ENCODE measurements around the gene CHD5.
A peak's percentile ranks its signal among the peaks of the same experiment; 100 is the strongest.

The CHD5 gene

DNA sequence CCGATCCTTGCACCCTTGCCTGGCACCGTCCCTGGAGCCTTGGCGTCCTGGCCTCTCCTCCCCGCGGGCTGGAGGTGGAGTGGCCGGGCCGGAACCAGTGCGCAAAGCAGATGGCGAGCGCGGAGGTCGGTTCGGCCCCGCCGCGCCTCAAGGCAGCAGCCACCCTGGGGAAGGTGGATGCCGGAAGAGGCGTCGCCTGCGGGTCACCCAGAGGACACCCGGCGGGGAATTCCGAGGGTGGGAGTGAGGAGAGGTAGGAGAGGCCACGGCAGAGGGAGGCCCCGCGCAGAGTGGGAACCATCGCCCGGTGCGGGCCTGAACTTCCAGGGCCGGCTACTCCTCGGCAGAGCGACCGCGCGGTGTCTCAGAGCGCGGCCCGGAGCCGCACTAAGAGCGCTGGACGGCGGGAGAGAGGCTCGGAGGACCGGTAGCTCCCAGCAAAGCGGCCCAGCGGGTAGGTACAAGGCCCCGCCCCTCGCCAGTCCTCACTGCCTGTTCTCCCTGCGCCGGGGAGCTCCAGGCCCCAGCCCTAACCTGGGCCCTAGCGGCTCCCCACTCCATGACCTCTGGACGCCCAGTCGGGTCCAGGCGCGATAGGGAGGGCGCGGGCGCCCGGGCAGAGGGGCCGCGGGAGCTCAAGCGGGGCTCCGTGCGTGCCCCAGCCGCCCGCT, 25.9 kb upstream of the CHD5 start, which contains the start of gene RNF207:
Gene RNF207, plus strand, starts transcription at position 271 of the 671 bp plus-strand sequence. CDS start 417 bp downstream, outside the sequence.
- H3K36me3 Mint-ChIP-seq (ENCODE audit: low read depth), result no peaks in the 10 kb centered on the region
- peaks cover 14% of the 10 kb centered on the region for H3K4me1 Mint-ChIP-seq
- H3K4me3 Mint-ChIP-seq, result peak within 1 kb of the TSS; percentile 75 to 87 (median 86)
- H3K27ac Mint-ChIP-seq, result peak within 1 kb of the TSS; percentile 79 to 94 (median 82)
- TF ChIP-seq, protein P1, sequence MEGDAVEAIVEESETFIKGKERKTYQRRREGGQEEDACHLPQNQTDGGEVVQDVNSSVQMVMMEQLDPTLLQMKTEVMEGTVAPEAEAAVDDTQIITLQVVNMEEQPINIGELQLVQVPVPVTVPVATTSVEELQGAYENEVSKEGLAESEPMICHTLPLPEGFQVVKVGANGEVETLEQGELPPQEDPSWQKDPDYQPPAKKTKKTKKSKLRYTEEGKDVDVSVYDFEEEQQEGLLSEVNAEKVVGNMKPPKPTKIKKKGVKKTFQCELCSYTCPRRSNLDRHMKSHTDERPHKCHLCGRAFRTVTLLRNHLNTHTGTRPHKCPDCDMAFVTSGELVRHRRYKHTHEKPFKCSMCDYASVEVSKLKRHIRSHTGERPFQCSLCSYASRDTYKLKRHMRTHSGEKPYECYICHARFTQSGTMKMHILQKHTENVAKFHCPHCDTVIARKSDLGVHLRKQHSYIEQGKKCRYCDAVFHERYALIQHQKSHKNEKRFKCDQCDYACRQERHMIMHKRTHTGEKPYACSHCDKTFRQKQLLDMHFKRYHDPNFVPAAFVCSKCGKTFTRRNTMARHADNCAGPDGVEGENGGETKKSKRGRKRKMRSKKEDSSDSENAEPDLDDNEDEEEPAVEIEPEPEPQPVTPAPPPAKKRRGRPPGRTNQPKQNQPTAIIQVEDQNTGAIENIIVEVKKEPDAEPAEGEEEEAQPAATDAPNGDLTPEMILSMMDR (IDR thresholded peaks at IDR 0.05; ENCODE audit: unreplicated experiment in 3 of 3), result no peak
- H3K9me3 Mint-ChIP-seq, result no peaks in the 10 kb centered on the region
- H3K27me3 Mint-ChIP-seq (ENCODE audit: low read depth), result peaks cover 9% of the 10 kb centered on the region

DNA sequence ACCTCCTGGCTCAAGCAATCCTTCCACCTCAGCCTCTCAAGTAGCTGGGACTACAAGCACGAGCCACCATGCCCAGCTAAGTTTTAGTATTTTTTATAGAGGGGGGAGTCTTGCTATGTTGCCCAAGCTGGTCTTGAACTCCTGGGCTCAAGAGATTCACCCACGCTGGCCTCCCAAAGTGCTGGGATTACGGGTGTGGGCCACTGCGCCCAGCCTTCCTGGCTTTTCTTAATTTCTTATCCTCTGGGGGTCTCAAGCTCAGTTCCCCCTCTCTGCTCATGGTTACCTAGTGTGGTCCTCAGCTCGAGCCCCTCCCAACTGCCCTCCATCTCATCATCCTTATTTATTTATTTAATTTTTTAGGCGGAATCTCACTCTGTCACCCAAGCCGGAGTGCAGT, 22.1 kb upstream of the CHD5 start:
- Mint-ChIP-seq H3K4me3 (peak overlapping the region; percentile 17 to 37 (median 19)), H3K9me3 (no peaks in the 10 kb centered on the region), H3K27ac (peak overlapping the region; percentile 99 to 100 (median 99)), H3K36me3 (ENCODE audit: low read depth) (peaks cover 16% of the 10 kb centered on the region), H3K27me3 (ENCODE audit: low read depth) (peaks cover 6% of the 10 kb centered on the region), H3K4me1 (peaks cover 46% of the 10 kb centered on the region)
- TF ChIP-seq, protein P1 (IDR thresholded peaks at IDR 0.05; ENCODE audit: unreplicated experiment in 3 of 3), result no peak

DNA sequence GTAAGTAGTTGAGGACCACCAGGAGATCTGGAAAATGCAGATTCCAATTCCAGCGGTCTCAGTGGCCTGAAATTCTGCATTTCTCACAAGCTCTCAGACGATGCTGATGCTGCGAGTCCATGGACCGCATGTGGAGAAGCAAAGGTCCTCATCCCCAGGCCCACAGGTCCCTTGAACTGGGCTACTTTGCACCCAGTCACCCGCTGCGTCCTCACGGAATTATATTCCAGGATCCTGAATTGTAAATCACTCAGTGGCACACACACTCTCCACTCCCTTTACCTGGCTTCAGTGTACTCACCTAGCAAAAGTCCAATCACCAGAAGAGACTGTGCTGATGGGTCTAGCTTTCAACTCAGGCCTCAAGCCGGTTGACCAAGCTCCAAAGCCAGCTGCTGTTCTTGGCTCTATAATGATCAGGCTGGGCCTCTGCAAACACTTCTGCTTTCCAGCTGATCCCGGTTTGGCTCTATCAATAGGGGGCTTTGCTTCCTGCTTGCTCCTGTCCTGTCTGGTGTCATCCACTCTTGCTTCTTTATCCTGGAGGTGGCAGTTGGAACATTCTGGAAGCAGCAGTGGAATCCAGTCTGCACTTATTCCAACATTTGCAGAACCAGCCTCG, 20.2 kb upstream of the CHD5 start:
- TF ChIP-seq, protein P1 (IDR thresholded peaks at IDR 0.05; ENCODE audit: unreplicated experiment in 3 of 3), result no peak
- H3K27ac Mint-ChIP-seq, result peak overlapping the region; percentile 99 to 100 (median 99)

DNA sequence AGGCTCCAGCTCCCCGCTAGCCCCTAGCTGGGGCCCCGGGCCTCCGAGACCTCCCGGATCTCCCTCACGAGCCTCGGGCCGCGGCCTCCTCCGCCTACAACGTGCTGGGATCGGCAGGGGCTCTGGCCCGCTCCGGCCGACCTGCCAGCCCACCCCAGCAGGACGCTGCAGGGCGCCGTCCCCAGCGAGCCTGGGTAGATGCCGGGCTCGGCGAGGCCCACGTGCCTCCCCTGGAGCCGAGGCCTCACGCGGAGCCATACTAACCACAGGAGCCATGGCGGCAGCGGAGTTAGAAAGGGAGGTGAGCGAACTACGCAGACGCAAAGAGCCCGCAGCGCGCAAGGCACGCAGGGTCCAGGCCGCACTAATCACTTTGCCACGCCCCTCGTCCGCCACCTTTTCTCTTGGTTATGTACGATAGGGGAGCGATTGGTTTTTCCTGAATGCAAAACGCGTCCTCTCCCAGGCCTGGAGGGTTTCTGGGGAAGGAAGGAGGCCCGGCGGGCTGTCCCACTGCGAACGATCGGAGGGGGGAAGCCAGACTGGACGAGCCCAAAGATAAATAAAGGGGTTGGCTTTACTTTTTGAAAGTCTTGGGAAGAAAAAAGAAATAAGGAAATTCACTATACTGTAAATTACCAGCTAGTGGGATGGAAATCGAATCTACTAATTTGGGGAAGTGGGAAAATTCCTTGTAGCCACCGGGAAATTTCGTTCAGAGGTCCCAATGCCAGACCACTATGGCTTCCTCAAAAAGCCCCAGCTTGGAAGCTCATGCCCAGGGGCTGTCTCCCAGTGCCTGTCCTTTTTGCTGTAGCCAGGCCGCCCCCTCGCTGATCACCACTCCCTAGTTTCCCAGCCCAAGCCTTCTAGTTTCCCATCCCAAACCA, 19.4 kb upstream of the CHD5 start, which contains the start of gene RPL22:
Gene RPL22, minus strand, starts transcription at position 298 of the 890 bp plus-strand sequence. Its CDS starts 22 bp downstream, at position 276.
- H3K4me1 Mint-ChIP-seq, result peaks cover 44% of the 10 kb centered on the region
- peak within 1 kb of the TSS; percentile 90 to 98 (median 93) for H3K4me3 Mint-ChIP-seq
- H3K27me3 Mint-ChIP-seq (ENCODE audit: low read depth), result no peaks in the 10 kb centered on the region
- TF ChIP-seq, protein P1 (IDR thresholded peaks at IDR 0.05; ENCODE audit: unreplicated experiment in 3 of 3), result no peak
- H3K36me3 Mint-ChIP-seq (ENCODE audit: low read depth), result peaks cover 32% of the 10 kb centered on the region
- peak within 1 kb of the TSS; percentile 99 to 100 (median 99) for H3K27ac Mint-ChIP-seq
- no peaks in the 10 kb centered on the region for H3K9me3 Mint-ChIP-seq

More for the DNA sequence above, 20.2 kb upstream of the CHD5 start:
- Mint-ChIP-seq H3K4me3 (peak overlapping the region; percentile 90 to 98 (median 93)), H3K9me3 (no peaks in the 10 kb centered on the region), H3K4me1 (peaks cover 50% of the 10 kb centered on the region), H3K36me3 (ENCODE audit: low read depth) (peaks cover 30% of the 10 kb centered on the region), H3K27me3 (ENCODE audit: low read depth) (no peaks in the 10 kb centered on the region)

DNA sequence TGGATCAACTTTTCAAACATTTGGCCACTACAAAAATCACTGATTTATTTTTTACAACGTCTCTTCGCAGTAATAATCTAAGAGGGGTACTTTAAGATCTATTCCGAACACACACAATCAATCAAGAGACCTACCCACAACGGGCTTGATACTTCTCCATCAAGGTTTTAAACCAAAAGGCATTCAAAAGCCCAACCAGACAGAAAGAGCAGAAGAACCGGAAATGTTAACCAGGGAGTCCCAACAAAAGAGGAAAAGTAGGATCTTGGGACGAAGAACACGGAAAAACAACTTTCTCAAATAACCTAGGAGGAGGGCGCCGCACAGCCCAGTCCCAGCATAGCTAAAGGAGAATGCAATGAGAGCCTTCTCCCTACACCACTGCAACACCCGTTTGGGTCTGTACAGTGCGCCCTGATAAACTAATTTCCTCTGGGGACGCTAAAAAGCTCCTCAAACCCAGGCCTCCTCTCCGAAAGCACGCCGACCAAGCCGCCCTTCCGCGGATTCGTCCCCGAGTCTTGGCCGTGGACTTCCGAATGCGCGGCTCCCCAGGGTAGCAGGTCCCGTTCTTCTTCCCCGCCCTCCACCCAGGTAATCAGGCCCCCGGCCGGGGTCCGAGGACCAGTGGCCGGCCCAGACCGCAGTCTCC, 18.7 kb upstream of the CHD5 start:
- Mint-ChIP-seq H3K4me1 (peaks cover 44% of the 10 kb centered on the region), H3K27ac (peak overlapping the region; percentile 19 to 99 (median 65)), H3K4me3 (peak overlapping the region; percentile 90 to 98 (median 93)), H3K36me3 (ENCODE audit: low read depth) (peaks cover 37% of the 10 kb centered on the region), H3K9me3 (no peaks in the 10 kb centered on the region), H3K27me3 (ENCODE audit: low read depth) (no peaks in the 10 kb centered on the region)
- TF ChIP-seq, protein P1 (IDR thresholded peaks at IDR 0.05; ENCODE audit: unreplicated experiment in 3 of 3), result no peak

Data from nephron (organoid).